ENCODE results near the gene CSMD2.

The CSMD2 gene

DNA sequence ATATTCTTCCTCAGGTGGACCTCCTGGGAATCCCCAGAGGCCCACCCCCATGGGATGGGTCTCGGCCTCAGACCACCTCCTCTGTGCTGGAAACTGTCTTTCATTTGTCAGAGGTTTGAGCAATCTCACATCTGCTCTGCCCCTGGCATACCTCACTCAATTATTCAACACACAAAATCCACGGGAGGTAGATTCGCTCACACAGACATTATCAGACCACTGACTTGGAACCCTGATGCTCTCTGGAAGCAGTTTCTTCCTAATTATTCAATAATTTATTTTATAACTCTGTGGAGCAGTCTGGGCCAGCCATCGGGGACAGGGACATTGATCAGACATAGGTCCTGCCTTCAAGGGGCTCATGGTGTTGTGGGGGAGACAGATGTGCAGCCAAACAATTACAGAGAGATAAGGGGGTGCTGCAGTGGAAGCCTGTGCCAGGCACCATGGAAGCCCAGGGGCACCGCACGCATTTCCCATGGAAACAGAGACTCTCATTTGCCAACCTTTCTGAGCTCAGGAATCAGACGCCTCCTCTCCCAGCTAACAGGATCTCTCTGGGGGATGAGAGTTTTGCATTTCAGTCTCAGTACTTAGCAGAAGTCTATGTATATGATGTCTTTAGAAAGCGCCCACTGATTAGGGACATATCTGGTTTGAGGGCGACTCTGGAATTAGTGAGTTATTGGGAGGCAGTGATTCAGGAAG lies 204.7 kb downstream of the CSMD2 start:
- DNase-seq (ENCODE audit: low spot score), result no peak

DNA sequence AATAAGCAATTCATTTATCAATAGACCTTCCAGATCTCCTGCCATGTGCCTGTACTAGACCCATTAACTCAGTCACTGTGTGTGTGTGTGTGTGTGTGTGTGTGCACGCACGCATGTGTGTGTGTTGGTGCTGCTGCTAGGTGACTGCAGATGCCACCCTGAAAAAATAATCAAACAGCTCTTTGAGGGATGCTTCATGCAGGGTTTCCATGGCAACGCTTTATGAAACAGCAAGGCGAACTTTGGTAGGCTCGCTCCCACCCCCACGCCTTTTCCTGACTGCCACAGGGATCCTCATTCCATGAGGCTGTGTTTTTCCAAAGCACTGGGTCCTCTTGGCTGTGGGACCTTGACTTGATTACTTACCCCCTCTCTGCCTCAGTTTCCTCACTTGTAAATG lies 207.2 kb downstream of the CSMD2 start:
- DNase-seq (ENCODE audit: low spot score), result no peak

DNA sequence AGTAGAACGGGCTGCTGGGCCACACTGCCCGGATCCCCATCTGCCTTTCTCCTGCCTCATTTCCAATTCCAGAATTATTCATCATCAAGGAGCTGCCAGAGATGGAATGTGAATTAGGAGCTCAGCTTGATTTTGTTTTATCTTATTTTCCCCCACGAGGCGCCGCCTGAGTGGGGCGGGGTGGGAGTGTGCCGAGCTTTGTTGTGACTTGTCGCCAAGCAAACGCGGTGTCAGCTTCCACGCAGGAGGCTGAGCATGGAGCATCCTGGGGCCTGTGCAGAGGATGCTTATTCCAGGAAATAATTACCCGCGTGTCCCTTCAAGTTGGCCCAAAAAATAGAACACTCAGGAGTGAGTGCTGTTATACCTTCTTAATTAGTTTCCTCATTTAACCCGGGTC lies 209.9 kb downstream of the CSMD2 start:
- DNase-seq (ENCODE audit: low spot score), result no peak

DNA sequence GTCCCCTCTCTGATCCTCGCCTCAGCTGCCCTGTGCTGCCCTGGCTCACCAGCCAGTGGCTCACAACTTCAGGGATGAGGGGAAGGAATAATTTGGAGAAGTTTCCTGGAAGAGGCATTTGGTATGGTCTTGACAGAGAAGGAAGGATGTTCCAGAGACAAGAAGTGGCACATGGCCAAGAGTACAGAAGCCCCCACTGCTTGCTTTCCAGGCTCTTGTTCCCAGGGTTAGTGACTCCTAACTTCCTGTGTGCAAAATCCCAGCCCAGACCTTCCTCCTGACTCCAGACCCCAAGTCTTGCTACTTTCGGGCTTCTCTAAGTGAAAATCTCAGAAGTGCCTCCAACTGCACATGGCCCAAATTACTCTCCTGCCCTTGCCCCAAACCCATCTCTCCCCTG lies 215.5 kb downstream of the CSMD2 start:
- DNase-seq (ENCODE audit: low spot score), result no peak

DNA sequence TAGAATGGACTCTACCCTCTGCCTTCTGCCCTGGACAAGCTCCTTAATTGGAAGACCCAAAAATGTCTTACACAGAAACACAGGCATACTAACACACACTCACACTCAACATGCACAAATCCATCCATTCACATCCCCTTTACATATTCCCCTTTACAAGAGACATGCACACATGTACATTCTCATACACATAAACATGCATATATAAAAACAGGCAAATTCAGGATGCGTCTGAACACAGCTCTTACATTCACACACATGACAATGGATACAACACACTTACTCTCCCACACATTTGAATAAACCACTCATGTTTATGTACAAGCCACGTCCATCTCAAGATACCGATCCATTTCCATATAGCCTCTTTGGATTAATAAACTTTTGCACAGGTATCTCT lies 216.7 kb downstream of the CSMD2 start:
- no peak for DNase-seq (ENCODE audit: low spot score)

DNA sequence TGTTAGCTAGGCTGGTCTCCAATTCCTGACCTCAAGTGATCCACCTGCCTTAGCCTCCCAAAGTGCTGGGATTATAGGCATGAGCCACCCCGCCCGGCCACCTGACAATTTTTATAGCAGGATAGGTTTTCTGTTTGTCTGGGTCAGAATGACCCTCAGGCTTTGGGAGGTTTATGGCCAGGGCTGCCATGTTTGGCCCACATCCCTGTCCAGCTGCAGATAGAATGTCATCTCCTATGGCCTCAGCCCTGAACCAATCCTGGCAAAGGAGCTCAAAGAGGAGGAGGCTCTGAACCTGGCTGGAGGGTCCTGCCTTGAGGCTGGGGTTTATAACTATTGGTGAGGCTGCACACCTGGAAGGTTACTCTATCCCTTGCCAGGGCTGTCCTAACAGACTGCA lies 218.2 kb downstream of the CSMD2 start:
- DNase-seq (ENCODE audit: low spot score), result no peak

DNA sequence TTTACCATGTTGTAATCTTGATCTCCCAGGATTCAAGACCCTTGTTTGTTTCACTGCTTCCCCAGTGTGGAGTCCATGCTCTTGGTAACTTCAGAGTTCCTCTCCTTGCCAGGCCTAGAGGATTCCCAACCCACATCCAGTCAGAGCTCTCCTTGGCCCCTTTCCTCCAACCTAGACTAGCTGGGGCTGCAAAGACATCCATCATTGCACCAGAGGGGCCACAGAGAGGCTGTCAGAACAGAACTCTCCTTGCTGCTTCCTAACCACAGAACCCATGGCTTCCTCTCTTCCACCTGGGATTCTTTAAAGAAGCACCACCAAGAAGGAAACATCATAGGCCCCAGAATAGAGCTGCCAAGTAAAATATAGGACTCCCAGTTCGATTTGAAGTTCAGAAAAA lies 220.2 kb downstream of the CSMD2 start:
- DNase-seq (ENCODE audit: low spot score), result no peak

DNA sequence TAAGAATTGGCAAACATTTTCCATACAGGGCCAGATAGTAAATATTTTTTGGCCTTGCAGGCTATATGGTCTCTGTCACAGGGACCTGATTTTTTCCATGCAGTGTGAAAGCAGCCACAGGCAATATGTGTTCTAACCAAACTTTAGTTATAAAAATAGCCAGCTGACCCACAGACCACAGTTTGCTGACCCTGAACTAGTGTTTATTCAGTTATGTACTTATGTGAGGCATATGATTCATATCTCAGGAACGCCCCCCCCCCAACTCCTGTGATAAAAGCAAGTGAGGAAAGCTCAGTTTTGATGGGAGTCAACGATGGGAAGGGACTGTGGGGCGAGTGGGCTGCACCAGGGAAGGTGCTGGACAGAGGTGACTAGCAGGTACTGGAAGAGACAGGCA lies 221.1 kb downstream of the CSMD2 start:
- DNase-seq (ENCODE audit: low spot score), result no peak

DNA sequence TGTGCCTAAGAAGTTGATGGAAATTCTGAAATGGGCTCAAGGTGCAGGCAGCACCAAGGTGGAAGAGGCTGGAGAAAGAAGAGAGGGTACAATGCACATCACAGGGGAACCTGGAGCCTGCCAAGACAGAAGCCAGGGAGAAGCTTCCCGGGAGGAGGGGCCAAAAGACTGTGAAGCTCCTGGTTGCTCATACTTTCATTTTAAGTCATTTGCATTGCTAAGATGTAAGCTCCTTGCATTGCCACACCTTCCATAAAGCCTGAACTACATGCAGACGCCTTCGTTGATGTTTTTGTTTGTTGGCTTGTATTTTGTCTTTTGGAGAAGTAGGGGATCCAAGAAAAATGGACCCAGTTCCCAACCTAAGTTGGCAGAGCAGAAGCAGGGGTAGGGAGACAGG lies 232.2 kb downstream of the CSMD2 start:
- DNase-seq (ENCODE audit: low spot score), result no peak

DNA sequence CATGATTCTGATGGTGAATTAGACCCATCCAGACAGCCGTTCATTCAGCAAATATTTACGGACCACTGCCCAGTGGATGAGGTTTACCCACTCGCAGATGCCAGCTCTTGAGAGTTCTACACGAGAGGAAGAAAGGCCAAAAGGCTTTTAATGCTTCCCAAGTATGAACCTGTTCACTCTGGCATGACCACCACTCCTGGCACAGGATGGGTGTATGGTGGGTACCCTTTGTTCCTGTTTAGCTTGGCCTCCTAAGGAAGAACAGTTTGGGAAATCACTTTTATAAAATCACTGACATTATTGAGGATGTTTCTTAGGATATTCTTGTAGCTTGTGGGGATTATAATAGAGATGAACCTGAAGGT lies 233.9 kb downstream of the CSMD2 start:
- DNase-seq (ENCODE audit: low spot score), result no peak

DNA sequence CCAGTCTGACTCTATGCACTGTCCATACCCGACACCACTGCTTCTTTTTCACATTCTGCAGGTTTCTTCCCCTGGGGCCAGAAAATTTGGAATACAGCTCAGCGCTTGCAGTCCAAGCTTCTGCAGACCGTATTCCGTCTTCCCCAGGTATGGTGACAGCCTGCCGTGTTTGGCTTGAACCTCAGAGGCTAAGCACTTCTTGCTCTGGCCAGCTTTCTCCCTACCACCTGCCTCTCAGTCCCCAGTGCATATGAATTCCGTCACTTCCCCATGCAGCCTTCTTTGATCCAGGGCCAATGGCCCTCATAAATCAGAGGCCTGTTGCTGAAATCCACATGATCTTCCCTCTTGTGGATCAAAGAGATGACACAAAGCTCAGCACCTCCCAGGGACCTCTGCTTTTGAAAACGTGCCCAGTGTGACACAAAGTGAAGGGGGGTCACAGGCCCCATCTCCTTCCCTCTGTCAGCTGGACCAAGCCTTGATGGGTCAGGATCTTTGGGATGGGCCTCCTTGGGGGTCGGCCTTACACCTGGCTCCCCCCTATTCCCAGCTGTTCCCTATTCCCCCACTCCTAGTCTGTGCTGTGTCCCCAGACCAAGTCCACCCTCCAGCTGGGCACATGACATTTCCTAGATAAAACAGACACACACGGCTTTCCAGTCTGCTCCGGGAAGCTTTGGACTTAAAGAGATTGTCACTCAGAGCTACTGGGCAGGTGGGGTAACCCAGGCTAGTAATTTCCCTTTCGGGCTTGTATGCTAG lies 234.5 kb downstream of the CSMD2 start:
- DNase-seq (ENCODE audit: low spot score), result no peak

DNA sequence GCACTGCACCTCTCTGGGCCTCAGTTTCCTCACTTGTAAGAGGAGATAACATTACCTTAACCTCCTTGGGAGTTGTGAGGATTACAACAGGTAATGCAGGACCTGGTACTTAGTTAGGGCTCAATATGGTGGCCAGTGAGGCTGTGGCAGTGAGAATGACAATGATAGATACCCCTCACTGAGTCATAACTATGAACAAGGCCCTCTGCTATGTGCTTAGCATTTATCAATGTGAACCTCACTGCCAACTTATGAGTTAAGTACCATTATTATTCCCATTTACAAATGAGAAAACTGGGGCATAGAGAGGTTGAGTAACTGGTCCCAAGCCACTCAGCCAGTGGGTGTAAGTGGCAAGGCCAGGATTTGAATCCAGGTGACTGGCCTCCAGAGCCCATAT lies 236.8 kb downstream of the CSMD2 start:
- no peak for DNase-seq (ENCODE audit: low spot score)

DNA sequence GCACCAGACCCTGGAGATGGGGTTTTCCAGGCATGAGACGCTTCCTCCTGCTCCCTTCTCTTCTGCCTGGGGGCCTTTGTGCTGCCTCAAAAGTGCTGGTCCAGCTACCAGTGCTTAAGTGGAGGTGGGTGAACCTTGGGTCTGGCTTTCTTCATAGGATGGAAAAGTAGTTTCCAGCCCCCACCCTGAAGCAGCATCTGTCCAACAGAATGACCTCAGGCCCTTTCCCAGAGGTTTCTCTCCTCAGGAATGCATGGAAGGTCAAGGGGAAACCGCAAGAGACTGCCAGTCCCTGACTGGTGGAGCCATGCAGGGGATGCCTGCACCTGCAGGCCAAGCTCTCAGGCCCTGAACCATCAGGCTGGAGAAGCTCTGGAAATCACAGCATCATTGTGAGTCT lies 237.3 kb downstream of the CSMD2 start:
- no peak for DNase-seq (ENCODE audit: low spot score)

DNA sequence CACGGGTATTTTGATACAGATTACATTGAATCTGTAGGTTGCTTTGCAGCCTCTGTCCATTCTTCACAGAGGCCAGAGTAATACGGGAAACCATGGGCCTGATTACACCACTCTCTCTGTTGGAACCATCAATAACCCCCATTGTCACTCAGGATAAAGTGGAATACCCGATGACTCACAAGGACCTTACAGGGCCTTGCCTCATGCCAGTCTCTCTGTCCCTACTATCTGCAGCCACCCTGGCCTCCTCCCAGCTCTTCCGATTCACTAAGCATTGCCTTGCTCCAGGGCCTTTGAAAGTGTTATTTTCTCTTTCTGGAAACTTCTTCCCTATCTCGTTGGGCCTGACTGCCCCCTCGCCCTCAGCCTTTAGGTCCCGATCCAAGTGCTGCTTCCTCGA lies 239.4 kb downstream of the CSMD2 start:
- DNase-seq (ENCODE audit: low spot score), result no peak

DNA sequence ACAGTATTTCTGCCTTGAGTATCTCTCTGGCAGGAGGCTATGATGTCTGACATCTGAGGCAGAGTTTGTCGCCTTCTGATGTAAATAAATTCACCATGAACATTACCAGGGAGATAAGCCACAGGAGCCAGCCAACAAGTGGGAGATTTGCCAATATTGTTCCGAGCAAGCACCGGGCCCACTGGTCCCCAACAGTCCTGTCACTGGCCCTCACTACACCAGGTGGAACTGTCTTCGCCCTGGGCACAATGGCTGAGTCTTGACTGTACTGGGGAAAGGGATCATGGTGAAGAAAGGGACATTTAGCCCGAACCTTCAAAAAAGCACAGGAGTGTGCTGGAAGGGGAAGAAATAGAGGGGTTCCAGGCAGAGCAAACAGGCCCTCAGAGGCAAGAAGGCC lies 243.7 kb downstream of the CSMD2 start:
- no peak for DNase-seq (ENCODE audit: low spot score)

DNA sequence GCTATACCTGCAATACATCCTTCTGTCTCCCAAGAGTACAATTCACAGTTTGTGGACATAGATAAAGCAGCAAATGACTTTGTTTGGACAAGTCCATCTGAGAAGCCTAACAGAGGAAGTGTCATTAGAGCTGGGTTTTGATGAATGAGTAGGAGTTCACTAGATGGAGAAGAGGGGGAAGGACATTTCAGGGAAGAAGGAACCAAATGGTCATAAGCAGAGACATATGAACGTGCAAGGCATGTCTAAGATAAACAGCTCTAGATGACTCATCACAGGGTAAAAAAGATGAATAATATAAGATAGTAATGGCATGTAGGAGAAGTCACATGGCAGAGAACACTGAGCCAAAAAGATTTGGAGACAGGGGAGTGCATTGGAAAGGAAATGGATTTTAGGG lies 246.7 kb downstream of the CSMD2 start:
- DNase-seq (ENCODE audit: low spot score), result no peak

DNA sequence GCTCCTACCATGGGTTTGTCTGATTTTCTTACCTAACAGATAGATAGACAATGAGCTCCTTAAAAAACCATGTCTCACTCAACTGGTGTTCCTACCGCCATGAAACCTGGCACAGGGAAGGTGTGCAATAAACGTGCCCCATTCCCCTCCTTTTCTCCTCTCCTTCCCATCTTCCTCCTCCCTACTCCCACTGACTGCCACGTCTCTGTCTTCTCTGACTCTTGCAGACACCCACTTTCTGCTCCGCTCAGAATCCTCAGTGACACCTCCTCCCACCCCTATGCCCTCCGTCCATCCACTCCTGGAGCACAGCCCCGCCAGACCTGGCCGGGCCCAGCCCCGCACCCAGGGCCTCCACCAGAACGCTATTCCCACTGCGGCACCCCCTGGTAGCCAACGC lies 248.2 kb downstream of the CSMD2 start:
- no peak for DNase-seq (ENCODE audit: low spot score)

DNA sequence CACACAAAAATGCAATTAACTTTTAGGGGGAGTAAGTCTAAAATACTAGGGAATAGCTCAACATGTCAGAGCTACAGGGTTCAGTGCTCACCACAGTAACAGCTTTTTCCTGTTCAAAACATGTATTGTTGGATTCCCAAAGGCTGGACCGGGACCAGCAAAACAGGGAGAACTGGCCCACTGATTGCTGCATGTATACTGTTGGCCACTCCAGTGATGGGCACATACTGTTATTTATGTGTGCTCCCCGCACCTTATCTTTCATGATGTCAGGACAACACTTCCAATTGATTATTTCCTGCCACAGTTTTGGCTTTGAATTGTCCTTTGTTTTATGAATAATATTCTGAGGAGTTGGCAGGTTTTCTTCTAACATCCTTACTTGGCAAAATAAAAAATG lies 250.5 kb downstream of the CSMD2 start:
- no peak for DNase-seq (ENCODE audit: low spot score)

DNA sequence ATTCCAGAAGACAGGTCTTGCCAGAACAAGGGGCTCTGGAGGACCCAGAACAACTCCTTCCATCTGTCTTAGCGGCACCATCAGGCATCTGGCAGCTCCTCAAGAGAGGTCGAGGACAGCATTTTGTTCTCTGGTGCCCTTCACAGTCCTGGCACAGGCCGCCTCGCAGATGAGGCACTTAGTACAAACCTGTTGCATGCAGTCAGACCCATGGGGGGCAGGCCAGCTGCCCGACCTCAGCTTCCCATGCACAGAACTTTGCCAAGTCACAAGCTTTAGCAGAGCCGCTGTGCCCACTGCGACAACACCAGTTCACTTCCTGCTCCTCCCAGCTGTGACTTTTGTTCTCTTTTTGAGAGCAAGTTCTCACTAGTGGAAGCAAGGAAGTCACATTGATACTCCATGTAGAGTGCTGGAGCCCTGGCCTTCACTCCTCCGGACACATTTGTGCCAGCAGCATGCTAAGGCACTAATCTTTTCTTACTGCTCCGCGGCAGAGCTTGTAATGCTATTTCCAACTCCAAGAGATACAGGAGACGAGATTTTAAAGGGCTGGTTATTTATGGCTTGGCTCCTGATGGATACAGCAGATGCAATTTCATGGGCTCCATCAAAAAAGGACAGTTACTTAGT lies 256.6 kb downstream of the CSMD2 start:
- DNase-seq (ENCODE audit: low spot score), result no peak

DNA sequence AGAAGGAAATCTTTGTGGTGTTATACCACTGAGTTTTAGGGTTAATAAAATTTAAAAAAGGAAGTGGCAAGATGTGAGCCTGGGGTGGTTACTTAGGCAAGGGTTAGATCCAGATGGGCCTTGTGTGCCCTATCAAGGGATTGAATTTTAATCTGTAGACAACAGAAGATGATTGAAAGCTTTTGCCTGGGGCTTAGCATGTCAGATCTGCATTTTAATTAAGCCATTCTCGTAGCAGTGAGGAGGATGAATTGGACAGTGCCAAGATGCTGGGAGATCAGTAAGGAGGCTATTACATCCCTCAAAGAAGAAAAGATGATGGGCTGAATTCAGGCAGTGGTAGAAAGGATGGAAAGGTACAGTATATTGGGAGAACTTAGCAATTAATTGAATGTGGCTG lies 258.9 kb downstream of the CSMD2 start:
- no peak for DNase-seq (ENCODE audit: low spot score)

DNA sequence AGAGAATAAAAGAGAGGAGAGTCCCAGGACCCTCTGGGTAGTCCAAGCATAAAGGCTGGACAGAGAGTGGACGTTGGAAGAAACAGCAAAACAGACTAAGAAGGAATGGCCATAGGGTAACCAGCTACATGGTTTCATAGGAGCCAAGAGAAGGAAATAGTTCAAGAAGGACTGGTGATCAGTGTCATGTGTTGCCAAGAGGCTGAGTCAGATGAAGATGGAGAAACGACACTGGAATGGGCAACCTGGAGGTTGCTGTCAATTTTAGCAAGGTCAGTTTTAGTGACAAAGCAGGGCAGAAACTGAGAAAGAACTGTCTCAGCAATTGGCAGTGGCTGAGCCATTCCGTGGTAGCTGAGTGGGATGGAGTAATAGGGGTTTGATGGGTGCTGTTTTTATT lies 259.8 kb downstream of the CSMD2 start:
- no peak for DNase-seq (ENCODE audit: low spot score)

DNA sequence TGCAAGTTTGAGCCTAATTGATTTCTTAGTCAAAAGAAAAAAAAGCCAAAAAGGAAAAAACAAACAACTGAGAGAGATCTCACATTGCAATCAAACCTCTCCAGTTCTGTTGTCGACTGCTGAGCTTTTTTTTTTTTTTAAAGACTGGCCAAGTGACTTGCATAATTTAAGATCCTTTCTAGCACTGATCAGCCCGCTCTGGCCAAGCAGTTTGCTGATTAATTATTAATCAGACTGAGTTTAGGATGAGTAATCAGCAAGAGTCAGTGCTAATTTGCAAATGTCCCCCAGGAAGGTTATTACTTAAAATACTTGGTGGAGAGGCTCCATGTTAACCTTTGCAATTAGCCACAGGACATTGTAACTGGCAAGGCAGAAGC lies 261.8 kb downstream of the CSMD2 start:
- DNase-seq (ENCODE audit: low spot score), result no peak

DNA sequence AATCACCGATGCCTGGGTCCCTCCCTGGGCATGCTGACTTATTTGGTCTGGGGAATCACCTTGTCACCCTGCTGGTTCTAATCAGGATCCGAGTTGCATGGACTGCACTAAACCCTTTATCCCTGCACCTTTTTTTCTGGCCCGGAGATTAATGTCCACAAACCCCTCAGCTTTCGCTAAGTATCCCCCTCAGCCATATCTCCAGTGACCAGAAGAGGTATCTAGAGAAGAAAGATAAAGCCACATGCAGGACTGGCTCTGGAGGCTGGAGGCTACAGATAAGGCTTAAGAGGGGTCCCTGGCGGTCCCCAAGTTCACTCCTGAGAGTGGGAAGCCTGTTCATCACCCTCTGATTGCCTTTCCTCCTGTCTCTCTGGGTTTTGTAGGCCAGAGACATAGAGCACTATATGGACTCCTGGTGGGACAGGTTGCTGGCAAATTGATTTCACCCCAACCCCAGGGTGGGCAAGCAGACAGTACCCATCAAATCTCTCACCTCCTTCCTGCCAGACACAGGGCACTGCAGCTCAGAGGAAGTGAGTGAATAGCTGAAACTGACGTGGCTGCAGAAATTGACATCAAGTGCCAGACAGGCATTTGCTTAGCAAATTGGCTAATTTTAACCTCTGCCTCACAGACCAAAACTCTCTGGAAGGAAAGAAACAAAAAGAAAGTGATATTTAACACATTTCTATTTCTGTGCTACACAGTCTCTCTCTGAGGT lies 262.4 kb downstream of the CSMD2 start:
- no peak for DNase-seq (ENCODE audit: low spot score)
